HFFc6 (cell line): ENCODE measurements around the gene AVPI1. TPM values are rescaled to one million over a fixed set of nuclear protein-coding genes. Genes with fewer than 3 reads are reported as not detected.
"Not testable (repeated sequence)": the region's sequence is repeated elsewhere in the genome, so short reads cannot be mapped to it uniquely, and the experiment has no call there.

ENCODE experiments used
- DNase-seq: peaks from one replicate; pipeline ENCODE4 v3.0.0-alpha.2; 2018
- H3K27ac Mint-ChIP-seq: 2 replicates; pipeline ENCODE4 v1.8.0; 2020; ENCODE audit warnings: mild to moderate bottlenecking, mixed read lengths
- H3K27me3 Mint-ChIP-seq: 2 replicates; pipeline ENCODE4 v1.8.0; 2021; ENCODE audit warnings: mild to moderate bottlenecking, moderate library complexity, mixed read lengths; ENCODE audit not compliant: insufficient read depth
- H3K36me3 Mint-ChIP-seq: 2 replicates; pipeline ENCODE4 v1.8.0; 2021; ENCODE audit warnings: low read depth, mixed read lengths
- H3K4me1 Mint-ChIP-seq: 2 replicates; pipeline ENCODE4 v1.8.0; 2020; ENCODE audit warnings: low read depth, mixed read lengths
- H3K4me3 Mint-ChIP-seq: 2 replicates; pipeline ENCODE4 v1.8.0; 2020; ENCODE audit warnings: mild to moderate bottlenecking, moderate library complexity, mixed read lengths
- H3K9me3 Mint-ChIP-seq: 2 replicates; pipeline ENCODE4 v1.8.0; 2020; ENCODE audit warnings: mild to moderate bottlenecking, mixed read lengths
- total RNA-seq, 6 experiments: library from RNA; stranded (reverse); fragmentation: NEBNext Ultra II Directional; extraction: Animal tissue kit (Norgen Biotek cat#: 25700); gene quantifications; 2 replicates in 1 of 6; 3 replicates in 5 of 6; pipeline ENCODE4 v1.2.3, GENCODE V29; 2021
- TF ChIP-seq, protein P1 (sequence below): fragments of 200-600 bp; sonication (generic); IDR thresholded peaks from 2 replicates; pipeline ENCODE4 v1.5.0; 2021; ENCODE audit warnings: antibody characterized with exemption, mild to moderate bottlenecking

The AVPI1 gene
- total RNA-seq, 6 experiments from 2014 or later = 28.2 to 44.8 (median 39.5) TPM

- peaks cover 67% of the 10 kb centered on the region for H3K4me1 Mint-ChIP-seq
- H3K27ac Mint-ChIP-seq = peak overlapping the region; percentile 89
- H3K9me3 Mint-ChIP-seq = no peaks in the 10 kb centered on the region
- H3K36me3 Mint-ChIP-seq = no peaks in the 10 kb centered on the region; the same call in 1 of the 2 replicates
- DNase-seq = peak; percentile 30
- TF ChIP-seq, protein P1, sequence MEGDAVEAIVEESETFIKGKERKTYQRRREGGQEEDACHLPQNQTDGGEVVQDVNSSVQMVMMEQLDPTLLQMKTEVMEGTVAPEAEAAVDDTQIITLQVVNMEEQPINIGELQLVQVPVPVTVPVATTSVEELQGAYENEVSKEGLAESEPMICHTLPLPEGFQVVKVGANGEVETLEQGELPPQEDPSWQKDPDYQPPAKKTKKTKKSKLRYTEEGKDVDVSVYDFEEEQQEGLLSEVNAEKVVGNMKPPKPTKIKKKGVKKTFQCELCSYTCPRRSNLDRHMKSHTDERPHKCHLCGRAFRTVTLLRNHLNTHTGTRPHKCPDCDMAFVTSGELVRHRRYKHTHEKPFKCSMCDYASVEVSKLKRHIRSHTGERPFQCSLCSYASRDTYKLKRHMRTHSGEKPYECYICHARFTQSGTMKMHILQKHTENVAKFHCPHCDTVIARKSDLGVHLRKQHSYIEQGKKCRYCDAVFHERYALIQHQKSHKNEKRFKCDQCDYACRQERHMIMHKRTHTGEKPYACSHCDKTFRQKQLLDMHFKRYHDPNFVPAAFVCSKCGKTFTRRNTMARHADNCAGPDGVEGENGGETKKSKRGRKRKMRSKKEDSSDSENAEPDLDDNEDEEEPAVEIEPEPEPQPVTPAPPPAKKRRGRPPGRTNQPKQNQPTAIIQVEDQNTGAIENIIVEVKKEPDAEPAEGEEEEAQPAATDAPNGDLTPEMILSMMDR = peak; percentile 75
- H3K27me3 Mint-ChIP-seq = no peaks in the 10 kb centered on the region; the same call in none of the 2 replicates
- H3K4me3 Mint-ChIP-seq = peak overlapping the region; percentile 95
These were observed 1.6 kb downstream of the AVPI1 start for GRCh38 chr10:97685395-97685958.

DNA sequence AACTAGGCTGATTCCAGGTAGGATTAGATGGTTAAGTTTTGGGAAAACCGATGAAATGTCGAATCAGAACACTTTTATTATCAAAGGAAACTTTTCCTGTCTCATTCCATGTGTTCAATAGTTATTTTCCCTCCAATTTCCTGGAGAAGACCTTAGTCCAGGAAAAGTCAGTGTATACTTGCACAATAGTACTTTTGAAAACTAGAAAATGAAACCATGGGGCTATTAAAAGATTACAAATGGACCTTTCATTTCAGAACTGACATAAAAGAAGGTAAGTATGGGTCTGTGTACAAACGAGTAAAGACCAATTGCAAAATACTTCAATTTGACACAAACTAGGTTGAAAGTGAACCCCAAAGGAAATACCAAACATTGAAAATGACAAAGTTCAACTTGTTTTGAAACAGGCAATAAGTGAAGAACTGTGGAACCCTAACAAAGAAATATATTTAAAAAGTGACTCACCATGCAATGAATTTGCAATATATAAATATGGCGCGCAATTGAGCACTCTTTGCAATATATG is 2.1 kb downstream of the AVPI1 start:
- Mint-ChIP-seq H3K36me3 (no peaks in the 10 kb centered on the region; the same call in 1 of the 2 replicates), H3K27ac (peak overlapping the region; percentile 89), H3K9me3 (no peaks in the 10 kb centered on the region), H3K27me3 (no peaks in the 10 kb centered on the region; the same call in none of the 2 replicates), H3K4me1 (peaks cover 61% of the 10 kb centered on the region), H3K4me3 (peak overlapping the region; percentile 95)
- TF ChIP-seq, protein P1 = no peak
- DNase-seq = peak; percentile 15

DNA sequence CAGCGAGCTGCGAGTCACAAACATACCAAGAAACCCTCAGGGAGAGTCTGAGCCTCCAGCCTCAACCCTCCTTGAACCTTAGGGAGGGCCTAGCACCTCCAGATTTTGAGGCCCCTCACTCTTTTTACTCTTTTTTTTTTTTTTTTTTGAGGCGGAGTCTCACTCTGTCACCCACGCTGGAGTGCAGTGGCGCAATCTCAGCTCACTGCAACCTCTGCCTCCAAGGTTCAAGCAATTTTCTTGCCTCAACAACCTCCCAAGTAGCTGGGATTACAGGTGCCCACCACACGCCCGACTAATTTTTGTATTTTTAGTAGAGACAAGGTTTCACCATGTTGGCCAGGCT is 2.7 kb downstream of the AVPI1 start:
- not testable (repeated sequence) for H3K27me3 Mint-ChIP-seq, H3K9me3 Mint-ChIP-seq, DNase-seq, H3K36me3 Mint-ChIP-seq
- H3K4me3 Mint-ChIP-seq = peak overlapping the region; percentile 95
- H3K4me1 Mint-ChIP-seq = peaks cover 55% of the 10 kb centered on the region
- peak overlapping the region; percentile 89 for H3K27ac Mint-ChIP-seq

DNA sequence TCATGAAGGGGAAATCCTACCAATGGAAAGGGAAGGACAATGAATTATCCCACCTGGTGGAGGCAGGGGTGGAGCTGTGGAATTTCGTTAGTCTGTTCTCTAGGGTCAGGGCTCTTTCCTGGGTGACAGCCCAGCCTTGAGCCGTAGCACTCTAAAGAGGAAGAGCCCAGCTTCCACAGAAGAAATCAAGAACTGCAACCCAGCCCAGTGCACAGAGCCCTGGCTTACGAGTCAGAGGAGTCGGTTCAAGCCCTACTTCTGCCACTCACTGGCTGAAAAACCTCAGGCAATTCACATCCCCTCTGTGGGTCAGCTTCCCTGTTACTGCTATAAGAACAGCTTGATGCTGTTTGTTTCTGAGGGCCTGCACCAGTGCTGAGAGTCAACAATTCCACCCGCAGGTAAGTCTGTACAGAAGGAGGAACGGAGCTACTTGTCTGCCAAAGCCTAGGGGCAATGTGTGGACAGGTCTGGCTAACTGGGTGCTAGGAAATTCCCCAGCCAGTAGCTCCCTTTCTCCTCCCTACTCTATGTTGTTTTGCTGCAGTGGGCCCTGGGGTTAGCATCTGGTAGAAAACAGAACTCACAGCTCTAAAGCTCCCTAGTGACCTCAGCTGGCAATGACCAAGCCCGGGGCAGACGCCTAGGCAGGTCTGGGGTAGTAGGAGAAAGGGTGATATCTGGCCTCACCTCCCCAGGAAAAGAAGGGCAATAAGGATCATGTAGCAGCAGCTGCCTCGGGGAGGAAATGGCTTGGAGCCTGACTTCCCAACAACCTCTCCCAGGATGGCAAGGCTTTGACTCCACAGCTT is 3.3 kb downstream of the AVPI1 start:
- no peaks in the 10 kb centered on the region; the same call in none of the 2 replicates for H3K27me3 Mint-ChIP-seq
- TF ChIP-seq, protein P1 = no peak
- no peaks in the 10 kb centered on the region for H3K9me3 Mint-ChIP-seq
- peak overlapping the region; percentile 89 for H3K27ac Mint-ChIP-seq
- H3K4me3 Mint-ChIP-seq = peak overlapping the region; percentile 95
- H3K4me1 Mint-ChIP-seq = peaks cover 52% of the 10 kb centered on the region
- peak; percentile 39 for DNase-seq
- no peaks in the 10 kb centered on the region; the same call in 1 of the 2 replicates for H3K36me3 Mint-ChIP-seq

DNA sequence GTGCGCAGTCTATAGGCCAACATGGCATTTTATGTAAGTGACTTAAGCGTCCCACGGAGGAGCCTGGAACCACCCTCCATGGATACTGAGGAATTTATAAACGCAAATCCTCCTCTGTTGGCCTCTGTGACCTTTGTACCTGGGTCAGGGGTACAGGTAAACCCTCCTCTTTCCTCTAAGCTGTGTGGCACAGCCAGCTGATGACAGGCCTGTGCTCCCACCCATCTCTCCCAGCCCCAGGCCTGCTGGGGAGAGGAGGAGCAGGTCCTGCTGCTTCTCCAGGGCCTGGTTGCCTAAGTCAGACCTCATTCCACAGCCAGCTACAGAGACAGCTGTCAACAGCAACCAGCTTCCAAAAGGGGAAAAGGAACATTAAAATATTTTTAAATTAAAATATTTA is 5.0 kb downstream of the AVPI1 start:
- TF ChIP-seq, protein P1 = no peak
- peaks cover 38% of the 10 kb centered on the region for H3K4me1 Mint-ChIP-seq
- DNase-seq = no peak

DNA sequence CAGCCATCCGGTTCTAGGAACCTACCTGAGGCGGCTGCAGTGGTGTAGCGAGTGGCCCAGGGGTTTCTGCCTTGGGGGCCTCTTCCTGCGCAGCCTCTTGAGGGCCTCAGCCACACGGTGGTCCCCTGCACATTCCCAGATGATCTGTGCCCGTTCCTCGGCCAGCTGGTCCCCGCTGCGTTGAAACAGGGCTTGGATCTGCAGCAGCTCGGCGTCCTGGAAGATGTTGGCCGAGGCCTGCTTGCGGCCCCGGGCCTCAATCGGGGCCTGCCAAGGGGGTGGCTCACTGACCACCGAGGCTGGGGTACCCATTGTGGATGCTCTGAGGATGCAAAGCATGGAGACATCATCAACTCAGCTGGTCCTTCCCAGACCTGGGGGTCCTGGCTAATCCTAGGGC is 7.4 kb downstream of the AVPI1 start:
- H3K9me3 Mint-ChIP-seq = no peaks in the 10 kb centered on the region
- H3K4me1 Mint-ChIP-seq = peaks cover 35% of the 10 kb centered on the region
- H3K27me3 Mint-ChIP-seq = peaks cover 5% of the 10 kb centered on the region
- no peak overlapping the region for H3K27ac Mint-ChIP-seq
- H3K4me3 Mint-ChIP-seq = no peak overlapping the region
- TF ChIP-seq, protein P1 = no peak
- no peak for DNase-seq
- H3K36me3 Mint-ChIP-seq = peaks cover 17% of the 10 kb centered on the region; the same call in 1 of the 2 replicates

More for the DNA sequence above, 5.0 kb downstream of the AVPI1 start:
- H3K27ac Mint-ChIP-seq = no peak overlapping the region; the same call in 1 of the 2 replicates
- H3K4me3 Mint-ChIP-seq = no peak overlapping the region
- H3K36me3 Mint-ChIP-seq = peaks cover 13% of the 10 kb centered on the region; the same call in 1 of the 2 replicates
- no peaks in the 10 kb centered on the region for H3K9me3 Mint-ChIP-seq
- H3K27me3 Mint-ChIP-seq = peaks cover 2% of the 10 kb centered on the region; the same call in 1 of the 2 replicates
